Activated T-cell treated with anti-CD3 and anti-CD28 coated beads, Interleukin-2, amount 50 U/mL, for 4 hours (primary cell): ENCODE measurements around the gene TBC1D10A. TPM values are rescaled to one million over a fixed set of nuclear protein-coding genes. Genes with fewer than 3 reads are reported as not detected.

Experiments
- ATAC-seq, 2 donors: fragments of 200-7000 bp; cut with Tn5 transposase; one replicate each; pipeline ENCODE4 v1.10.0; 2021
- DNase-seq: peaks from one replicate; pipeline ENCODE4 v3.0.0-alpha.2; 2020
- H3K27me3 Mint-ChIP-seq: one replicate; pipeline ENCODE4 v1.8.0; 2021; ENCODE audit warnings: low read depth, mixed read lengths
- H3K36me3 Mint-ChIP-seq: one replicate; pipeline ENCODE4 v1.8.0; 2022; ENCODE audit warnings: mixed read lengths; ENCODE audit not compliant: insufficient read depth
- H3K4me1 Mint-ChIP-seq: one replicate; pipeline ENCODE4 v1.8.0; 2021; ENCODE audit warnings: low read depth, mixed read lengths
- H3K4me3 Mint-ChIP-seq: one replicate; pipeline ENCODE4 v1.8.0; 2021; ENCODE audit warnings: mild to moderate bottlenecking, moderate library complexity, mixed read lengths
- H3K9me3 Mint-ChIP-seq: one replicate; pipeline ENCODE4 v1.8.0; 2021; ENCODE audit warnings: mixed read lengths
- total RNA-seq, 3 donors: library from RNA; stranded (reverse); gene quantifications; one replicate each; pipeline ENCODE4 v1.2.1, GENCODE V29; 2021

TBC1D10A gene
- total RNA-seq, 3 donors from 2014 or later = 12.6 to 16.4 (median 14.0) TPM

- H3K27me3 Mint-ChIP-seq = no peaks in the 10 kb centered on the region
- ATAC-seq (no peak), DNase-seq (no peak)
- no peak overlapping the region for H3K4me3 Mint-ChIP-seq
- H3K4me1 Mint-ChIP-seq = peaks cover 49% of the 10 kb centered on the region
- peaks cover 19% of the 10 kb centered on the region for H3K36me3 Mint-ChIP-seq
- no peaks in the 10 kb centered on the region for H3K9me3 Mint-ChIP-seq
Observed at GRCh38 chr22:30293026-30293425, 33.7 kb downstream of the TBC1D10A start.

- peaks cover 18% of the 10 kb centered on the region for H3K36me3 Mint-ChIP-seq
- no peak for ATAC-seq
- no peaks in the 10 kb centered on the region for H3K27me3 Mint-ChIP-seq
- peaks cover 47% of the 10 kb centered on the region for H3K4me1 Mint-ChIP-seq
- H3K9me3 Mint-ChIP-seq = no peaks in the 10 kb centered on the region
- no peak overlapping the region for H3K4me3 Mint-ChIP-seq
- no peak for DNase-seq
Observed at GRCh38 chr22:30292069-30292970, 34.4 kb downstream of the TBC1D10A start.

GRCh38 chr22:30291058-30291892 lies 35.5 kb downstream of the TBC1D10A start:
- no peak overlapping the region for H3K4me3 Mint-ChIP-seq
- ATAC-seq = no peak
- H3K27me3 Mint-ChIP-seq = no peaks in the 10 kb centered on the region
- H3K4me1 Mint-ChIP-seq = peaks cover 41% of the 10 kb centered on the region
- H3K36me3 Mint-ChIP-seq = peaks cover 13% of the 10 kb centered on the region
- no peak for DNase-seq
- no peaks in the 10 kb centered on the region for H3K9me3 Mint-ChIP-seq

GRCh38 chr22:30290342-30291057 lies 36.2 kb downstream of the TBC1D10A start:
- H3K4me1 Mint-ChIP-seq = peaks cover 33% of the 10 kb centered on the region
- H3K4me3 Mint-ChIP-seq = peak overlapping the region; percentile 83
- DNase-seq (no peak), ATAC-seq (no peak)
- no peaks in the 10 kb centered on the region for H3K27me3 Mint-ChIP-seq
- peaks cover 13% of the 10 kb centered on the region for H3K36me3 Mint-ChIP-seq
- no peaks in the 10 kb centered on the region for H3K9me3 Mint-ChIP-seq

DNA sequence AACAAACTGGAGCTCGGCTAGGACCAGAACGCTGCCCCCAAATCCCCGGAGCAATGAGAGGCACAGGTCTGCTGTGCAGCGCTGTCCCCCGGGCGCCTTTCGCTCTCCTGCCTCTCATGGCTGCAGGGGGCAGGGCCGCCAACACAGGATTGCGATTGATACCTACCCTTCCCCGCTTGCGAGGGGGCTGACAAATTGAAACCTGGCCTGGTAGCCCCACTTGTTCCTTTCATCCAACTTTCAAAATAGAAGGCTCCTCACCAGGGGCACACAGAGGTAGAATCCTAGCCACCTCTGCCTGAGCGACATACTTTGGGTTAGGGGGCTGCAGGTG lies 36.8 kb downstream of the TBC1D10A start:
- Mint-ChIP-seq H3K4me3 (peak overlapping the region; percentile 83), H3K9me3 (no peaks in the 10 kb centered on the region), H3K36me3 (peaks cover 17% of the 10 kb centered on the region), H3K27me3 (no peaks in the 10 kb centered on the region), H3K4me1 (peaks cover 31% of the 10 kb centered on the region)
- peak; percentile 33 to 37 for ATAC-seq
- no peak for DNase-seq

DNA sequence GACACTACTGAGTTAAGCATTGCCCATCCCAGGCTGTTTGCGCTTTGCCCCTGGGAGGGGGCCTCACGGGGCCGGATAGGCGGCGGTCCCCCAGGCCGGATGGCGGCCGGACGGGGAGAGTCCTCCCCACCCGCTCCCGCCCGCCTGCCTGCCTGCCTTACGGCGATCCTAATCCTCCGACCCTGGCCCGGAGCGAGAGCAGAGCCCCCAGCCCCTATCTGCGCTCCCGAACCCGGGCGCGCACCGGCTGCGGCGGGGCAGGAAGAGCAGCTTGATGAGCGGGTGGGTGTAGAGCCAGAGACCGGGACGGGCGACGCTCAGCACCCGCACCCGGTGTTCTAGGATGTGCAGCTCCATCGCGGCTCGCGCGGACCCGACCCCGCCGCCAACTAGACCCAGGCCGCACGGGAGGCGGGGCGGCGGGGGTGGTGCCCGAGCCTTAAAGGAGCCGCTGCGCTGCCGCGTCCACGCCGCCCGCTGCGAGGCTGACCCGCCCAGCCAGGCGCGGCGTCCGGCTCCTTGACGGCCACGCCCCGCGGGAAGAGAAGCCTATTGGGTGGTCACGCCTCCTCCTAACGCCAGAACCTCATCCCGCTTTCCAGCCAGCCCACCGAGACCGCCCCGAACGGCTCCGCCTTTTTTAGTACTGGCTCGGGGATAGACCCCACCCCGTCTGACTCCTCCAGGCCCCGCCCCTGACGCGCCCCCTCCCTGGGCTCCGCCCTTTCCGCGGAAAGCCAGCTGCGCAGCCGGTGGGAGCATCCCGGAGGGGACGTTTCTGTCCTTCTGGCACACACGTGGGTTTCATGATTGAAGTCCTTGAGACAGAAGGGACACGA lies 37.4 kb downstream of the TBC1D10A start, which contains the start of gene CASTOR1:
TSS of gene CASTOR1 (minus strand) at position 365 of the 839 bp plus-strand sequence. CDS start at position 357, 8 bp downstream.
- ATAC-seq (peak; percentile 84 to 85), DNase-seq (peak; percentile 84)
- peaks cover 20% of the 10 kb centered on the region for H3K36me3 Mint-ChIP-seq
- no peaks in the 10 kb centered on the region for H3K9me3 Mint-ChIP-seq
- H3K4me3 Mint-ChIP-seq = peak within 1 kb of the TSS; percentile 83
- H3K4me1 Mint-ChIP-seq = peaks cover 33% of the 10 kb centered on the region
- no peaks in the 10 kb centered on the region for H3K27me3 Mint-ChIP-seq

GRCh38 chr22:30288419-30289140 lies 38.2 kb downstream of the TBC1D10A start:
- H3K4me3 Mint-ChIP-seq = peak overlapping the region; percentile 83
- H3K4me1 Mint-ChIP-seq = peaks cover 31% of the 10 kb centered on the region
- no peaks in the 10 kb centered on the region for H3K9me3 Mint-ChIP-seq
- H3K27me3 Mint-ChIP-seq = no peaks in the 10 kb centered on the region
- ATAC-seq (no peak), DNase-seq (no peak)
- H3K36me3 Mint-ChIP-seq = peaks cover 12% of the 10 kb centered on the region

DNA sequence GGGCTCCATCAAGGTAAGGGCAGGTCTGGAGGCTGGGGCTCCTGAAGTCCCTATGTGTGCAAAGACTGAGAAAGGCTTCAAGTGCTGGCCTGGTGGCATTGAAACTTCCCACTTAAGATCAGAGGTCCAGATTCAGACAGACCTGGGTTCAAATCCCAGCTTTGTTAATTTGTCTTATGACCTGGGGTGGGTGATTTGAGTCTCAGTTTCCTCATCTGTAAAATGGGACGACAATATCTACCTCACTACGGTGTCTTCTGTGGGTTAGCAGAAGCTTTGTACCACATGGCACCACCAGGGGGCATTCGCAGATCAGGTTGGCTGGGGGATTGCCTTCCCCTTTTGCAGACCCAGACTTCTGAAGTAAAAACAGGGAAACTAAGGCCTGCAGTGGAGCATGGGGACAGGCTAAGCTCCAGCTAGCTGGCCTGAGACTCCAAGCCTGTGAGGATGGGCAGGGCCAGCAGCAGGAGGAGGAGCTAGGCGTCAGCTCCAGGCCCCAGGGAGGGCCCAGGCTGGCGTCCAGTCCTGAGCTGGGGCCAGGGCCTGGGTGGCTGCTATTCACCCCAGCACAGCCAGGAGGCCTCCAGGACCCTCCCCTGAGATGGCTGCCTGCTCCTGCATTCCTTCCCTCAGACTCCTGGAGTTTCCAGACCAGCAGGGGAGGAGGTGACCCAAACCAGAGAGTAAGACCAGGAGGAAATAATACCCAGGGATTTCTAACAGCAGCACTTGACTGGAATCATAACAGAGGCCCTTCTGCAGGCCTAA lies 38.9 kb downstream of the TBC1D10A start:
- Mint-ChIP-seq H3K4me3 (peak overlapping the region; percentile 83), H3K27me3 (no peaks in the 10 kb centered on the region), H3K36me3 (peaks cover 7% of the 10 kb centered on the region), H3K9me3 (no peaks in the 10 kb centered on the region), H3K4me1 (peaks cover 36% of the 10 kb centered on the region)
- DNase-seq (peak; percentile 89), ATAC-seq (peak; percentile 31 to 39)

DNA sequence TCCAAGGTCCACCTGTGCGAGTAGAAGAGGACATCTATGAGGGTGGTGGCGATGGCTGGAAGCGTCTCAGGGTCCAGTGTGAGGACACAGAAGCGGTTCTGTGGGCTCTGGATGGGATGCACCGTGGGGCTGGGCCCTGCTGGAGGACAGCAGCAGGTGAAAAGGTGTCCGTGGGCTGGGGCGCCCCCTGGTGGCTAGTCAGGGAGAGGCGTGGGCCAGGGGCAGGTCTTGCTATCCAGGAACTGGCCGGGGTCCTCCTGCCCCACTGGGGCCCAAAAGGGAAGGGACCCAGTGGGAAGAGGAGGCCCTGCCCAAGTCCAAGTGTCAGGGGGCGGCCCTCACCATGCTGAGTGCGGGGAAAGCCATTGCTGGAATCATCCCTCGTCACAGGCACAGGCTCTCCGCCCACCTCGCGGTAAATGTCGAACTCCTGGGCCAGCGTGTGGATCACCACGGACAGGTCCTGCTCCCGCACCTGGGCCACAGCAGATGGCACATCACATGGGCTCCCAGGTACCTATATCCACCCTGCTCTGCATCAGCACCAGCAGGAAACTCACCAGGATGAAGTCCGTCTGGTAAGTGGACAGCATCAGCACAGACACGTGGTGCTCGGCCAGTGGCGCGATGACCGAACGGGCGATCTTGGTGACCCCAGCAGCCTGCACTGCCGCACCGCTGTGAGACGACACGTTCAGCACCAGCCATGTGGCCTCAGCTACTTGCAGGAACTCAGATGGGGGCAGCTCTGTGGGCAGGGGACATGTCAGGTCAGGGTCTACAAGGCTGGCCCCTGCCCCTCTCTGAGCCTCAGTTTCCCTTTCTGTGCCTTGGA lies 39.7 kb downstream of the TBC1D10A start:
- Mint-ChIP-seq H3K9me3 (no peaks in the 10 kb centered on the region), H3K4me1 (peaks cover 44% of the 10 kb centered on the region), H3K36me3 (peaks cover 7% of the 10 kb centered on the region), H3K4me3 (no peak overlapping the region), H3K27me3 (no peaks in the 10 kb centered on the region)
- DNase-seq (peak; percentile 89), ATAC-seq (peak; percentile 16 to 24)

GRCh38 chr22:30286331-30286730 lies 40.4 kb downstream of the TBC1D10A start:
- ATAC-seq (no peak), DNase-seq (no peak)
- Mint-ChIP-seq H3K9me3 (no peaks in the 10 kb centered on the region), H3K4me1 (peaks cover 41% of the 10 kb centered on the region), H3K4me3 (no peak overlapping the region), H3K27me3 (no peaks in the 10 kb centered on the region), H3K36me3 (peaks cover 7% of the 10 kb centered on the region)

GRCh38 chr22:30285846-30286200 lies 40.9 kb downstream of the TBC1D10A start:
- Mint-ChIP-seq H3K9me3 (no peaks in the 10 kb centered on the region), H3K36me3 (peaks cover 7% of the 10 kb centered on the region), H3K27me3 (no peaks in the 10 kb centered on the region), H3K4me1 (peaks cover 41% of the 10 kb centered on the region), H3K4me3 (no peak overlapping the region)
- DNase-seq (no peak), ATAC-seq (no peak)
